HG03139 (cell line): ENCODE measurements around the gene MYO1E.
A peak's percentile ranks its signal among the peaks of the same experiment; 100 is the strongest.
"Not testable (repeated sequence)": the region's sequence is repeated elsewhere in the genome, so short reads cannot be mapped to it uniquely, and the experiment has no call there.

ENCODE experiments used
- ATAC-seq: cut with Tn5 transposase; IDR thresholded peaks from one replicate; pipeline ENCODE4 v1.9.1; 2021; ENCODE audit not compliant: unreplicated experiment

MYO1E gene

DNA sequence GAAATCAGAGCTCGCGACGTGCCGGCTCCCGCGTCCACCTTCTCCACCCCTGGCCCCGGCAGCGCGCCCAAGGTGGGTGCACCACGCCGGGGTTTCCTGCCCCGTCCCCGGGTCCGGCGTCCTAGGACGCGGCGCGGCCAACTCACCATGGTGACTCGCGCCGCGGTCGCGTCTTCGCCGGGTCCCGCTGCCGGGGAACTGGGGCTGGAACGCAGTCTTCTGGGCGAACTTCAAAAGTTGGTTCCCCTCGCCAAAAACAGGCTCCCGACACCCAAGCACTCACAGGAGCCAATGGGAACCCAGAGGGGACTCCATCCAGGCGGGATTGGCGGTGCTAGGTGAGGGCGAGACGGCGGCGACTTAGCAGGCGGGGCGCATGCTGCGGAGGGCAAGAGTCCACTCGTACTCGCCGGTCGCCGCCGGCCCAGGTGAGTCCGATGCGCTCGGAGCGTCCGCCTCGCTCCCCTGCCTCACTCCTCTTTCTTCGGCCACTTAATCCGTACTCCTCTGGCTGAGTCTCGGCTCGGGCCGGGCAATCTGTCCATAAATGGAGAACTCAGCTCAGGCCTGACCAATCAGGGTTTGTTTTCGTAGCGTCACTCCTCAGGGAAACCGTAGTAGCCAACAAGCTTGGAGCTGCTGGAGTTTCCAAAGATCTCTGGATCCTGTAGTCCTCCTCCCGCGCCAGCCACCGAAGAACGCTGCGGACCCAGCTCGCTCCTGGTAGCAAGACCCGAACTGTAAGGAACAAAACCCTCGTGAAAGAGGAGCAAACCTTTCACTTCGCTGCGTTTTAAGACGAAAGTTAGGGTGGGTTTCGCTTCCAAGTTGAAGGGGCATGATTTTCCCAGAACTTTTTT, at the start of gene MYO1E:
TSS of gene MYO1E (minus strand) at position 520 of the 860 bp plus-strand sequence. CDS start at position 149, 371 bp downstream.
- ATAC-seq = peak; percentile 49

DNA sequence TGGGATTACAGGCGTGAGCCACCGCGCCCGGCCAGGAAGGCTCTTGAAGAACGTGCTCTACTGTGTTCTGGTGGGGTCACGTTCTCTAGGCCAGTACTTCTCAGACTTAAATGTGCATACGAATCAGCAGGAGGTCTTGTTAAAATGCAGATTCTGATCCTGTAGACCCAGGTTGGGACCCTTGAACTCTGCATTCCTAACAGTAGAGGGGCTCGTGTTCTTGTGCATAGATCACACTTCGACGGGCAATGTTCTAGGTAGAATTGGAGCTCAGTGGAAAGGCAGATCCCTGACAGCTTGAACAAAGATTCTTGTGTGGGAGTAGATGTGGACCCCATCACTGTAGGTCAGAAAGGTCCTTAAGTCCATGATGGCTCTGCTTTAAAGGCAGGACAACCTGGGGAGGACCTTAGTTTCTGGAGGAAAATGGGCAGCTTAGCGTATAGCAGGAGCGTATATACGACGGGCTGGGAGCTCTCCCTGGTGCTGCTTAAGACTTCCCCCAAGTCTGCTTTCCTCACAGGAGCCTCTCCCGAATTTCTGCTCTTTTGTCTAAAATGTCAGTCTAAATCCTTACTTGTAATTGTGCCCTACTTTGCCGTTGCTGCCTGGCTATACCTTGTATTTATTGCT, 48.4 kb upstream of the MYO1E start:
- ATAC-seq = no peak

DNA sequence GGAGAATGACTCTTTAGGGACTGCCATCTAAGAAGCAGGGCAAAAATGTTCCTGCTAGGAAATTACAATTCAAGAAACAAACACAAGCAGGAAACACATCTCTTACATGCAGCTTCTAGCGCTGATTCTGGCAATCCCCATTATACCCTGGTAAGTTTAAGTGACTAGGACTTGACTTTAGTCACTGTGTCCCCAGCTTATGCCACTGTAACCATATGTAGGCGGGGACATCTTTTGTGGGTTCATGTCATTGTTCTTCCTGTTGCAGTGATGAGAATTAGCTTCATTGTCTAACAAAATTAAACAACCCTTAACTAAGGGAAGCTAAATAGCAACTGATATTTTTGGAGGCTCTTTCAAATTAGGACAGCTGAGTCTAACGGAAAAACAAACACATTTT, 47.4 kb upstream of the MYO1E start:
- ATAC-seq = no peak

DNA sequence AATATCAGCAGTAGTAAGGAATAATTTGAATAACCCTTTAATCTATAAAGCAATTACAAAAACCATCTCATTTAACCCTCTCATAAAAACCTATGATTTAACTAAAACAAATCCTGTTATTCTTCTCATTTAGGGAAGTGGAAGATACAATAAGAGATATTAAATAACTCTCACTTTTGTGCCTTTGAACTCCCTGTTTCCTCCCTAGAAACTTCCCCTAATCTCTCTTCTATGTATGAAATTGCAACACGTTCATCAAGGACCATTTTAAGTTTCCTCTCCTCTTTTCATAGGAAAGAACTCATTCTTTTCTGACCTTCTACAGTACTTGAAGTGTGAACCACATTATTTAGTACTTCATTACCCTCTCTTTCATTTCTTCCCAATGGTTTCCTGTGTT, 46.5 kb upstream of the MYO1E start:
- ATAC-seq = no peak

DNA sequence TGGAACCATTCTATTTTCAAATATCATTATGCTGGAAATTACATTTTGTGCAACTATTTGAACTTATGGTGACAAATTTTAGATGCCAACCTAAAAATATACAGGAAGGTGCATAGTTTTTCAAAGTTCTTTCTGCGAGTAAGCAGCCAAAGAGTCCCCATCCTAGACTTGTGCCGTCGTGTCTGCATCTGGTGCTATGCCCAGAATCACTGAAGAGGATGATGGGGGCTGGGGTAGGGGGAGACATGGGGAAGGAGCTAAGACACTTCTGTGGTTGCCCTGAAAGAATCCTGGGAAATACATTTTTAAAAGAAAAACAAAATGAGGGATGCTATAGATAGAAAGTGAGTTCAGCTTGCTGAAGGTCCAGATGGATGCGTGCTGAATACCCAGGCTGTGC, 44.1 kb upstream of the MYO1E start:
- no peak for ATAC-seq

DNA sequence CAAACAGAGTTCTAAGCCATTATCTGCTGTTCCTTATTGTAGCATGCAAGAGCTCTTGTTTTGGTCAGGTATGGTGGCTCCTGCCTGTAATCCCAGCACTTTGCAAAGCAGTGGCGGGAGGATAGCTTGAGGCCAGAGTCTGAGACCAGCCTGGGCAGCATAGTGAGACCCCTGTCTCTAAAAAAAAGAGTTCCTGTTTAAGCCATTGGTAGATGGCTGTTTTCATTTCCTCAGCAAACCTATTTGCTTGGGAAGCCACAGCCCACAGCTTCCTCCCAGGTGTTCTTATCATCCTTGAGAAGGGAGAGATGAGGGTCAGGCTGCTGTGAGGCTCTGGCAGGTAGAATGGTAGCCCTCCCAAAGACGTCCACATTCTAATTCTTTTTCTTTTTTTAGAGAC, 40.9 kb upstream of the MYO1E start:
- ATAC-seq = no peak

DNA sequence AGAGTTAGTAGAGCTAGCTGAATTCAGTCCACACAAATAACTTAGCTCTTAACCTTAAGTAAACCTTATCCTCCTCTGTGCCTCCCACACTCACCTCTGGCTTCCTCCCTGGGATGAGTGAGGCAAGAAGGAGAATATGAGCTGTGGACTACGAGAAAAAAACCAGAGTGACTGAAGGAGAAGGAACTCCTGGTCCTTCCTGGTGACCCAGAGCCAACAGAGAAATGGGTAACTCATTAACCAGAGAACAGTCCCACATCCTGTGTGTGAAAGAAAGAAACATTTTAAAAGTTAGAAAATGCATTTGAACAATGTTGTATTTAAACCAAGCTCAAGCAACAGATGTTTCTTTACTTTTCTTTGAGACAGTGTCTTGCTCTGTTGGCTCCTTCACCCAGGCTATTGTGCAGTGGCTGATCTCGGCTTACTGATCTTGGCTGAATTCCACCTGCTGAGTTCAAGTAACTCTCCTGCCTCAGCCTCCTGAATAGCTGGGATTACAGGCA, 37.8 kb upstream of the MYO1E start:
- ATAC-seq = peak; percentile 22

DNA sequence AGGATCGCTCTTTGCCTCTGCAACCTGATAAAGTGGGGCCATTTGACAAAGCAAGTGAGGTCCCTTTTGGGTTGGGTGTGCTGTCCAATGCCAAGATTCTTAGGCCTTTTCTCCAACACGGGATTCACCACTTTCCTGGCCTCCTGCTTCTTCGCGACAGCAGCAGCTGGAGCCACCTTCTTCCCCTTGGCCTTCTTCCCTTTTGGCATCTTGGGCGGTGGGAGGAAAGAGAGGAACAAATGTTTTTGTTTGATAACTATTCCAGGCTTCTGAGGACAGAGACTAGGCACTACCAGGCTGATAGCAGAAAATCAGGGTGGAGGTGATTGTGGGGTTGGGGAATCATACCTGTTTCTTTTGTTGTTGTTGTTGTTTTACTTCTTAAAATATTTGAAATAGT, 35.3 kb upstream of the MYO1E start:
- no peak for ATAC-seq

DNA sequence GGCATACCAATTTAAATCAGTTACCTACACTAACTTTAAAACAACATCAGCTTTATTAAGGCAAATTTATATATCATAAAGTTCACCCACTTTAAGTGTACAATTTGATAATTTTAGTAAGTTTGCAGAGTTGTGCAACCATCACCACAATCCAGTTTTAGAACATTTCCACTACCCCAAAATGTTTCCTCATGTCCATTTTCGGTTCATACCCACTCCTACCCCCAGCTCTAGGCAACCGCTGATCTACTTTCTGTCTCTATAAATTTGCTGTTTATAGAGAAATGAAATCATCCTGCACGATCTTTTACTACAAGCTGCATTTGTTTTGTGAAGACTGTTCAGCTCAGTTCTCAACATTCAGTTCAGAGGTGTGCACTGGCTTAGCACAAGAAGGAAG, 33.8 kb upstream of the MYO1E start:
- ATAC-seq = no peak

DNA sequence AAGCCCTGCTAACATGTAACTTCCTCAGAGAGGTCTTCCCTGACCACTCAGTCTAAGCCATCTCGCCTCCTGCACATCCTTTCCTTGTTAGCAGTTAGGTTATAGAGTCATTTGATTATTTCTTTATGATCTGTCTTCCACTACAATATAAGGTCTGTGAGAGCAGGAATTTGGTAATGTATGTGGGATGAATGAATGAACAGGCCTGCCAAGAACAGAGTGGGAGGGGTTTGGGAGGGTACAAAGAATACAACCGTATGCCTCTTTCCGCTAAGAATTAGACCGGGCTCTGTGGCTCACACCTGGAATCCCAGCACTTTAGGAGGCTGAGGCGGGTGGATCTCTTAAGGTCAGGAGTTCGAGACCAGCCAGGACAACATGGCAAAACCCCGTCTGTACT, 32.4 kb upstream of the MYO1E start:
- no peak for ATAC-seq

DNA sequence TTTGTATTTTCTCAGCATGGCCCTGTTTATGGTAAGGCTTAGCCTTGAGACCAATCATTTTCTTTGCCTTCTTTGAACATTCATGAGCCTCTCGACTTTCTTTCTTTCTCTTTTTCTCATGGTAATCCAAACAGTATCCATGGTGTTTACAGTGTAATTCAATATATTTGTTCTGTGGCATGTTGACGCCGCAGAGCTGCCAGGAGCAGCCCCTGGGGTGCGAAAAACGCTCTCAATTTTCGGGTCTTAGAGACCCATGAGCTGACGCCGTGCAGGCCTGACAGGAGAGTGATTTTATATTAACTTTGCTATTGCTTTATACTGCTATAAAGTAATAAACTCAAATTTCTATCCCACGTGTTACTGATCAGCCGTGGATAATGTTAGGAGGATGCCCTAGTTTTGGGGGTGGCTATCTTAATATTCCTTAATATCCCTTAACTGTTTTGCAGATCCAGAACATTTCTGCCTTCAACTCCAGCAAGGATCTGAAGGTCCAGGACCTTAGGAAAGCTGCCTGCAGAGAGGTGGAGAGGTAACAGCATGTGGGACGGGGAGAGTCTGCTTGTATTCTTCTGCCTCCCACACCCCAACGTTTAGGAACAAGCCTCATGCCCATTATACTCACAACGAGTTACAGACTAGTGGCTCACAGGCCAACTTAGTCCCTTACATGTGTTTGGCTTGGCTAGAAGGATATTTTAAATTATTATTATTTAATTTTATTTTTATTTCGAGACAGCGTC, 29.3 kb upstream of the MYO1E start:
- no peak for ATAC-seq

DNA sequence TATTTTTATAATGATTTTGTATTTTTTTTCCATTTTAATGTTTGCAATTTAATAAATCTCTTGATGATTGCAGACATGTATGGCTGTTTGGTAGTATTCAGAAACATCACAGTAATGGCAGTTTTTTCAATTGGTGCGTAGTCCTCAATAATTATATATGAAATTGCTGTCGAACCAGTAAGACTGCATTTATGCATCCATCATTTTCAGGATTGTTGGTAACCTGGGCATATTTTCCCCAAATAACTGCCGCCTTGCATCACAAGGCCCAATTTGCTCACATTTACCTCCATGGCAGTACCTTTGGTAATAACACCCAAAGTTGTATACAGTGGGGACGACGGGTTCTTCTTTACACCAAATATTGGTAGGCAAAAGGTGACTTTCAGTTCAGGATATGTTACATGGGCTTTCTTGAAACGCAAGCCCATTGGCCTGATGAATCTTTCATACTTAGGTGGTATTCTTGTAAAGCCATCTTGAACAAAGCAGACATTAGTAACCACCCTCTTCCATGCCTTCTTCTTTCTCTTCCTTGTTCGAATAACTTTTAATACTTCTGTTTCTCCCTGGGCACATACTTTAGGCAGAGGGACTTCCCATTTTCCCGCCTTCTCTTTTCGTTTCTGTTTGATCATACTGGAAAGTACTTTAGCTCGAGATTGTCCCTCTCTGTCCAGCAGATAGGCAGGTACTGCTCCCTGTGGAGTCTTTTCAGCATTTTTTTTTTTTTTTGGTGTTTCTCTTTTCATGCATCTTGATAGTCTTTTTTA, 28.6 kb upstream of the MYO1E start:
- ATAC-seq = not testable (repeated sequence)

DNA sequence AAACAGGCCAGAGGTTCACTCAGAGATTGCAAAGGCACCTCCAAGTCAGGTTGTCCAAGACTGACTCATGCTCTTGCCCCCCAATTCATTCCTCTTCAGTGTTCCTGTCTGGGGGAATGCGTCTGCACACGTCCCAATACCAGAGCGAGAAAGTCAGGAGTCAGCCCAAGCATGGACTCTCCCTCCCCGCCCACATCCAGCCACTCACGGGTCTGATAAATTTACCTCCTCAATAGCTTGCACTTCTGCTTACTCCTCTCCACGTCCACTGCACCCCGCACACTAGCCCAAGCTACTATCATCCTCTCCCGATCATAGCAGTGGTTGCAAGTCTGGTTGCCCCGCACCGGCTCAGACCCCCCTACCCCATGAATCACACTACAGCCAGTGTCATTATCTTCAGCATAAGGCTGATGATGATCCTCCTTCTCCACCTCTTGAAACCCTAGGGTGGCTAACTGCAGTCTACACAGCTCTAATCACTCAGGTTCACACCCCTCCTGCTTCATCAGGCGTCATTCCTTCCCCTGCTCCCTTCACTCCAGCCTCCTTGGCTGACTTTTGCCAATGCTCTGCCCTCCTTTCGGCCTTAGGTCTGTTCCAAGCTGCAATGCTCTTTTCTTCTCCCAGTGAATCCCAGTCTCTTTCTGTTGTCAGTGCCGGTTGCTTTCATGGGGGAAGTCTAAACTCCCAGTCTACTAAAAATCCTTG, 27.6 kb upstream of the MYO1E start:
- ATAC-seq = peak; percentile 25

DNA sequence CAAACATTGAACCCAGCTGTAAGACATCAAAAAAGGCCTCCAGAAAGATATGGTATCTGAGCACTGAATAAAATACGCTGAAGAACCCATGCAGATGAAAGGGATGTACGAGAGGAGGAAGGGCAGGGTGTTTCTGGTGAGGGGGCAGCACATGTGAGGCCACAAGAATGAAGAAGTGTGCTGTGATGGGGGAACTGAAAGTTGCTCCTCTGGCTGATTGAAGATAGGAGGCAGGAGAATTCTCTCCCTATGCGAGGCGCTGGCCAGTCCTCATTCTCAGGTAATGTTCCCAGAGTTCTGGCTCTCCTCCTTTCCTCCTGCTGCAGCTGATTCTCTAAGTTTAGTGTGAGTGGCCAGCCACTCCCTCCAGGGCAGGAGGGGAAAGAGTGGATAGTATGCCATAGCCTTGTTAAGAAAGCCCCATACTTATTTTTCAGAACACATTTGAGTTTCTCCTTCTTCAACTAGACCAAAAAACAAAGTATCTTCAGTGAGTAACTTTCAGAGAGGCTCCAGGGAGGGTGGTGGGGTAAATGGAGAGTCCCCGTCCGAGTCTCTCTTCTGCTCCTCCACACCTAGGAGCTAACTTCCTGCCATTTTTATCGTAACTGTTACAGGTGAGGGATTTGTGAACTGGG, 26.9 kb upstream of the MYO1E start:
- ATAC-seq = peak; percentile 72

DNA sequence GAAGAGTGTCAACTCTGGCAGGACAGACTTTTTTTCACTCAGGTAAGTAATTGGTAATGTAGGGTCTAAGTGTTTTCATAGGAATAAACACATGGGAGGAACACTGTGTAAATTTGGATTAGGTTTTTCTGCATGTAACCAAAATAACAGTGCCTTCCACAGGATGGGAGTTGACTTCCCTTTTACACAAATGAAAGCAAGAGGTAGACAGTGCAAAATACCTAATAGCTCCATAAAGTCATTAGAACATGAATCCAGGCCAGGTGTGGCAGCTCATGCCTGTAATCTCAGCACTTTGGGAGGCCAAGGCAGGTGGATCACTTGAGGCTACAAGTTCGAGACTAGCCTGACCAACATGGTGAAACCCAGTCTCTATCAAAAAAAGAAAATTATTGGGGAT, 25.5 kb upstream of the MYO1E start:
- no peak for ATAC-seq

DNA sequence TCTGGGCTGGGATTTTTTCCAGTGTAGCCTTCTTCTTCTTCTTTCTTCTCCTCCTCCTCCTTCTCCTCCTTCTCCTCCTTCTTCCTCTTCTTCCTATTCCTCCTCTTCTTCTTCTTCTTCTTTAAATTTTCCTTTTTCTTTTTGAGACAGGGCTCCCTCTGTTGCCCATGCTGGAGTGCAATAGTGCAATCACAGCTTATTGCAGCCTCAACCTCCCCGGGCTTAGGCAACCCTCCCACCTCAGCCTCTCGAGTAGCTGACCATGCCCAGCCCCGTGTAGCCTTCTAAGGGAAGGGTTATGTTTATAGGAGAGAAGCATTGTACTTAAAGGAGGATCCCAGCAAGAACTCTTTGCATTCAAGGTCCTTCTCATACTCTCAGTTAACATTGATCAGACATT, 24.0 kb upstream of the MYO1E start:
- ATAC-seq = no peak

DNA sequence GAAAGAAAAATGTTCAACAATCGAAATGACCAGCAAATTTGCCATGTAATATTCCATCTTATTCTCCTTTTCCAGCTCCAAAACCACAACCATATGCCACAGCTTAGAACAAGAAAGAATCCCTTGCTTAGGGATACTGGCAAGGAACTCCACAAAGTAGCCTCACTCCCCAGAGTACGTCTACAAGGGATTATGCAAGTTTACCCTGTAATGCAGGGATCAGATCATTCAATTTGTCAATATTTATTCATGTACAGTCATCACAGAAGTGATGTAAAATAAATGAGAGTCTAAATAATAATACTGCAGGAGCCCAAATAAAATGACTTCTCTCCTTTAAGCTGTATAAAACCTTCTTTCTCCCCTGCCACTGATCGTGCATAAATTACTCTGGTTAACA, 23.5 kb upstream of the MYO1E start:
- ATAC-seq = no peak

DNA sequence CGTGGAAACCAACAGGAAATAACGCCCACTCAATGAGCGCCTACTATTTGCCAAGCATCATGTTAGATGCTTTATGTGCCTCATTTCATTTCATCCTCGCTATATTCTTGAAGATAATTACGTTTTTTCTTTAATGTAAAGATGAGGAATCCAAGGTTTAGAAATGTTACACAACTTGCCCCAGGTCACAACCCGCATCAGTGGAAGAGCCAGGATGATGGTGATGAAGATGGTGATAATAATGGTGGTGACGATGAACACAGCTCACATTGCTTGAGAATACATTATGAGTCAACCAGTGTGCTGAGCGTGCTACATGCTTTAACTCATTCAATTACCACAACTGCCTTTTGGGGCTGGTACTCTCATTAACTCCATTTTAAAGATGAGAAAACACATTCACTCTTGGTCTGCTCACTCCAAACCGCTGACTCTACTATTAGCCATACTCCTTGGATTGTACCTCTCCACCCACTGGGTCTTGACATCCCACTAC, 21.5 kb upstream of the MYO1E start:
- ATAC-seq = no peak

DNA sequence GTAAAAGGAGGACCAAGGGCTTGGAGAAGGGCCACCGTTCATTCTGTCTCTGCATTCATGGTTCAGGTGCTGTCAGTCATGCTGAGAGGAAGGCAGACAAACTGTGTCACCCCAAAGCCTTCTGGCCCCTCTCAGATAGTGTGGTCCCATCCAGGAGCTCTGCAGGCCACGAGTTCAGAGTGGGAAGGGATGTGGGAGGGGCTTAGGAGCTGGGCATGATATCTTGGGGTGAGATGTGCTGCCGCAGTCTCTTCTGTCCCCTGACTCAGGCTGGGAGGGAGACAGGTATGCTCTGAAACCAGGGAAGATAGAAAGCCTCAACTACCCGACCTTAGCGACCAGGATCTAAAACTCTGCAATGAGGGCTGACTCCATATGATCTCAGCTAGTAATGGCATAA, 19.6 kb upstream of the MYO1E start:
- no peak for ATAC-seq

DNA sequence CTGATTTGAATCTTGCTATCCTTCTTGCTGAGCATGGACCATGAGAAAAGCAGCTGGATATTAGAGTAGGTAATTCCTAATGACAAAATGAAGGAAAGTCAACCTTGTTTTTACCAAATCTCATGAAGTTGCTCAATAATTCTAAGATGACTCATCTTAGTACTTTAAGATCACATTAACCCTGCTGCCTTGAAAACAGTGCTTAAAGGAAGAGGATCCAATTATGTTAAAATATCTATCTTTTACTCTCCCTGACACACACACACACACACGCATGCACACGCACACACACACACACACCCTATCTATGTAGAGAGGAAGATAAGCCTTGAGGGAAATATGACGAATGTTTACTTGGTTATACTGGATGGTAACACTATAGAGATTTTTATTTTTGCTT, 16.0 kb upstream of the MYO1E start:
- no peak for ATAC-seq
